Measurements from ENCODE around the gene ASPHD2.
"Not testable (repeated sequence)": the region's sequence is repeated elsewhere in the genome, so short reads cannot be mapped to it uniquely, and the experiment has no call there.

The ASPHD2 gene, protein sequence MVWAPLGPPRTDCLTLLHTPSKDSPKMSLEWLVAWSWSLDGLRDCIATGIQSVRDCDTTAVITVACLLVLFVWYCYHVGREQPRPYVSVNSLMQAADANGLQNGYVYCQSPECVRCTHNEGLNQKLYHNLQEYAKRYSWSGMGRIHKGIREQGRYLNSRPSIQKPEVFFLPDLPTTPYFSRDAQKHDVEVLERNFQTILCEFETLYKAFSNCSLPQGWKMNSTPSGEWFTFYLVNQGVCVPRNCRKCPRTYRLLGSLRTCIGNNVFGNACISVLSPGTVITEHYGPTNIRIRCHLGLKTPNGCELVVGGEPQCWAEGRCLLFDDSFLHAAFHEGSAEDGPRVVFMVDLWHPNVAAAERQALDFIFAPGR

DNA sequence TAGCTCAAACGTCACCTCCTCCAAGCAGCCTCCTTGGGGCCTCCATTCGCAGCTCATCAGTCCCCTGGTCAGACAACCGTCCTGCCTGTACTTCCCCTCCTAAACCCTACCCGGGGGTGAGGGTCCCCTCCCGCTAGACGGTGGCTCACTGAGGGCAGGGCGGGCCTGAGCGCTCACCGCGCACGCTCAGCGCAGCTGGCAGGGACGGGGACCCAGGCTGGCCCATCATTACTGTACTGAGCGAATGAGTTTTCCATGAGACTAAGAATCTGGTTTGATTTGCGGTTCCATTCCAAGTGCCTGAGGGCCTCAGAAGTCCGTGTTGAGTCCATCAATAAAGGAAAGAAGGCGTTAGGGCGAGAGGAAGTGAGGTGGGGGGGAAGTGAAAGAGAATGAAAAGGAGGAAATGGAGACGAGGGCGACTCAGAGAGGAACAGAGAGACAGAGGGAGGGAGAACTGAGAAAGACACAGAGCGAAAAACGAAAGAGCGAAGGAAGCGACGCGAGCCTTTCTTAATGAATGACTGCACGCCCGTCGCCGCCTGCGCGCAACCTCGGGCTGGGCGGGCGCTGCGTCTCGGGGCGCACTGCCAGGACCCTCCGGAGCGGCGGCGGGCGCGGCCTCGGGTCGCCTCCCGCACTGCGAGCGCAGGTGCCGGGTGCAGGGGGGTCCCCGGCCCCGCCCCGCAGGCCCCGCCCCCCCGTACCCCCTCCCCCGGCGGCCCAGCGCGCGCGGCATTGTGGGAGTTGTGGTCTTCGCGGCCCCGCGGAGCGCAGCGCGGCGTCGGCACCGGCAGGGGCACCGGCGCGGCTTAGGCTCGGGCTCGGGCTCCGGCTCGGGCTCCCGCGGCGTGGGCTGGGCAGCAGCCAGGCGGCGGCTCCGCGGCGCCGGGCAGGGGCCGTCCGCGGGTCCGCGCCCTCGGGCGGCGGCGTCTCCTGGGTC lies at the start of gene ASPHD2:
Gene ASPHD2, plus strand, starts transcription at position 746 of the 943 bp plus-strand sequence. CDS start 4,356 bp downstream, outside the sequence.
- peak; percentile 79 for DNase-seq (ENCODE audit: low spot score)

DNA sequence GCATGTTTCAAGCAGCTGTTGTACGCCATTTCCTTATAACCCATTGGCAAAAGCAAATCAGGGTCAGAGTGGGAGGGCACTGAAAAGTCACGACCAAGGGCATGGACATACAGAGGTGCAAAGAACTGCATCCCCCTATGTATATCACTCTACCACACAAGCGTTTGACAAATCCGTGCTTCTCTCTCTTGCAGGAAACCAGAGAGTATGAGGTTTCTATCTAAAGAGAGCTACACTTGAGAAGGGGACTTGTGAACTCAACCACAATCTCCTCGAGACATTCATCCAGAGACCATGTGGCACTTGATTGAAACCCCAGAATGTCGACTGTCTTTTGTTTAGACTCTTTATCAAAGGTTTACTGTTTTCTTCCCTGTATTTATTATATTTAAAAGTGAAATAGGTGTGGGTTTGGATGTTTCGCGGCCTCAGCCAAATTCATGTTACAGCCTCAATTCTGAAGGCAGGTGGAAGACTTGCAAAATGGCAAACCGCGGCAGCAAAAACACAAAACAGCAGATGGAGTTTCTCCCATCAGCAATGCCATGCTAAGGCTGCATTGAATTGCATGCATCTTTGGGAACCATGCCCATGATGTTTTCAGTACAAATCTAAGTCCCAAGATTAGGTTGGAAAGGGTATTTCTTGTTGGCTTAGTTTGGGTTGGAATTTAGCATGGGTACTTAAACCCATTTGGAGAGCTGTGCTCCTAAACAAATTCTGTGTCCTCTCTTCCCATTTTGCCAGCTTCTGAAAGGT lies 48.8 kb upstream of the ASPHD2 start:
- no peak for DNase-seq (ENCODE audit: low spot score)

DNA sequence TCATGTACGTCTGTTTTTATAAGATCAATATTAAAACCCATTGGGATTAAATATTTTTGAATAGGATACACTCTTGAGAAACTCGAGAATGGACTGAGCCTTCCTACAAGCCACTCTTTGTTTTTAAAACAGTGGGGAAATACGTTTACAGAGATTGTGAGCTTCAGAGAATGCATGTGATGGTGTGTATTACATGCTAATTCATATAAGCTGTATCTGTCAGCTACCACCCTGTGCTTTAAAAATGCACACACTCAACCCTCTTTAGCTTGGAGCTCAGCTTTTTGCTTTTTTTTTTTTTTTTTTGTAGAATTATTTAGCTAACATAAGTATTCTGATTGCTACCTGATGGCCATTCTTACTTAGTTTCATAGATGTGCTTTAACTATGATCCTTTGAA lies 46.3 kb upstream of the ASPHD2 start:
- no peak for DNase-seq (ENCODE audit: low spot score)

DNA sequence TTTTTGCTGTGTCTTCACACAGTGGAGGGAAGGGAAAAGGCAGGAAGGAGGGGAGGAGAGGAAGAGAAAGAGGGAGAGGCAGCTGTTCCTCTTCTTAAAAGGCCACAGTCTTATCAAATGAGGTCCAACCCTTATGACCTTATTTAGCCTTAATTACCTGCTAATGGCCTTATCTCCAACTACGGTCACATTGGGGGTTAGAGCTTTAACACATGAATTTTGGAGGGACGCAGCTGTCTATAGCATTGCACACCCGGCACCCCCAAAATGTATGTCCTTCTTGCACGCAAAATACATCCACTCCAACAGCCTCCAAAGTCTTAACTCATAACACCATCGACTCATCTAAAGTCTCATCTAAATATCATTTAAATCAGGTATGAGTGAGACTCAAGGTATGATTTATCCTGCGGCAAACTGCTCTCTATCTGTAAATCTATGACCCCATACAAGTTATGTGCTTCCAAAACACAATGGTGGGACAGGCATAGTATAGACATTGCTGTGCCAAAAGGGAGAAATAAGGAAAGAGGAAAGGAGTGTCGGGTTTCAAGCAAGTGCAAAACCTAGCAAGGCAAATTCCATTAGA lies 45.0 kb upstream of the ASPHD2 start:
- DNase-seq (ENCODE audit: low spot score), result no peak

DNA sequence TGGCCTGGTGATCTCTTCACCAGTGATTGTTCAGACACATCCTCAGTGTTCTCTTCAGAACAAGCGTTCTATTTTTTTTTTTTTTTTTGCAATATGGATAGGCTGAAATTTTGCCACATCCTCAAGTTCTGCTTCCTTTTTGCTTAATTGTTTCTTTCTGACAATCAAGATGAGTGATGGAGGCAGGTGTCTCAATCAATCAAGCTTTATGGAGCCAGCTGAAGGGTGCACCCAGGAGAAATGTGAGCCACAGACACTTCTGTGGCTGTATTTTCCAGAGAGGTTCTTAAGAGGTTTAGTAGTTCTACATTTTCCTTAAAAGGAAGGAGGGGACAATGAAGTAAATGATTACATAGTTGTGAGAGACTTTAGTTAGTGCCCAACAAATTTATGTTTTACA lies 43.9 kb upstream of the ASPHD2 start:
- DNase-seq (ENCODE audit: low spot score), result no peak

DNA sequence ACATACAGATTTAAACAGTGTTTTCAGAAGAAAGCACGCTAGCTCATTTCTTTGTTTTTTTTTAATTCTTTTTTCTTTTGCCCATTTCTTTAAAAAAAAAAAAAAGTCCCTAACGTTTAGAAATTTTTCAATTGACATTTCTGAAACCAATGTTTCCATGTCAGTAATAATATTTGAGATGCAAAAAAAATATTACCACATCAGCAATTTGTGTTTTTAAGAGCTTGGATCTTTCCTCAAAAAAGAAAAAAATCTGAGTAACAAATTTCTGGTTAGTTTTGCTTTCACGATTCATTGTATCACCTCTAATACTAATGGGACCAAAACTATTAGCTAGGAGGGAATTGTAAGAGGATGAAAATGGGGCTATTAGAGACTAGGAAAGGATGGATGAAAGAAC lies 39.9 kb upstream of the ASPHD2 start:
- no peak for DNase-seq (ENCODE audit: low spot score)

DNA sequence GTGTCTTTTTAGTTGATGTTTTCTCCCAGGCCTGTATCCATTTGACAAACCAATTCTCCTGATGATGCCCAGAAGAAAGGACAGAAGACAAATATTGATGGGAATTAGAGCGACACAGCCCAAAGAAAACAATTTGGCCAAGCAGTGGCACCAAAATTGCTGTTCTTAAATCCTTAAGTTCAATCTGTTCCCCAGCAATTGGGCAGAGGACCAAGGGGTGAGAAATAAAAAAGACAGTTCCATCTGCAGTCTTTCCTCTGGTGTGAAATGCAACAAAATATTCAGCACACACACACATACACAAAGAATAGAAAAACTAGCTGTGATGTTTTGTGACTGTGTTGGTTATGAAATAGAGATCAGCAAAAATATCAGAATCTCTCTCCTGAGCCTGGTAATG lies 38.0 kb upstream of the ASPHD2 start:
- DNase-seq (ENCODE audit: low spot score), result no peak

DNA sequence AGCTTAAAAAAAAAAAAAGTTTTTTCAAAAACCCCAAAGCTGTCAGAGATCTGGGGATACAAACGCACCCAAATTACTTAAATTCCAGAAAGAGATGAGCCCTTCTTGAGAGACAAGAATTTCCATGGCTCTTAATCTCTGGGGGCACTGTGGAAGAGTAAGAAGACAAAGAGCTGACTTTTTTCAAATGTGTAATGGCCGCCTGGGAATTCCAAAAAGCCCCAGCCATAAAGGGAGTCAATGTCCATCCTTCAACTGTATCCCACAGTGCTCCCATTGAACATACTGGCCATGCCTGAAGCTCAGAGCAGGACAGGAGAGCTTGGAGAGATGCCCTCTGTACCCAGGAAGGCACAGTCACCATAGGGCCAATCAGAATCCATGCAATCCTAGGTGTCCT lies 37.4 kb upstream of the ASPHD2 start:
- DNase-seq (ENCODE audit: low spot score), result no peak

DNA sequence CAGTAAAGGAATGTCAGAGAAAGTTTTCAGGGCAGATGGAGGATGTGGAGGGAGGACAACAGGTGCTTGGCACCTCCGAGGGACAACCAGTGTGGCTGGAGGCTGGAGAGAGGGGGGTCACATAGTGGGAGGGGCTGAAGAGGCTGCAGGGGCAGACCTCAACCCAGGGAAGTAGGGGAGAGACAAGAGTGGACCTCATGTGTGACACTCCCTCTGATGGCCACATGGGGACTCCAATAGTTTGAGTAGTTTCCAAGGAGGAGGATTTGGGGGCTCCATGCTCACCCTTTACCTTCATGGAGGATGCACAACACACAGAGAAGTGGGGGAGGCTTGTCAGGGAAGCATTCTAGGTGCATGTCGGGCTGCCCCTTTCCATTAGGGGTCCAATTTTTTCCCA lies 35.1 kb upstream of the ASPHD2 start:
- DNase-seq (ENCODE audit: low spot score), result no peak

DNA sequence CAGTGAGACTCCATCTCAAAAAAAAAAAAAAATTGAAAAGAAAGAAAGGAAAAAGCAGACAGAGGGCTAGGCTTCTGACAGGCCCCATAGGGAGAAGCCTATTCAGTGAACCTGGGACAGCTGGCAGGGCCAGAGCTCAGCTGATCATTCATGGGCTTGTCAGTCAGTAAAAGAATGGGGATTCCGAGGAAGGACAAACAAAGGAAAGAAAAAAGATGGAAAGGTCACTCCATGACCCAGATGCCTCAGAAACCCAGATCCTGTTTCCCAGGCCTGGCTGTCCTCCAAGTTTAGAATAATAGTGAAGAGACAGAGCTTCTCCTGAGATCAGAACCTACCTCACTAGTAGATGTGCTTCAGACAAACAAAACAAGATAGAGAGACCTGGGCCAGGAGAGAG lies 34.3 kb upstream of the ASPHD2 start:
- no peak for DNase-seq (ENCODE audit: low spot score)

DNA sequence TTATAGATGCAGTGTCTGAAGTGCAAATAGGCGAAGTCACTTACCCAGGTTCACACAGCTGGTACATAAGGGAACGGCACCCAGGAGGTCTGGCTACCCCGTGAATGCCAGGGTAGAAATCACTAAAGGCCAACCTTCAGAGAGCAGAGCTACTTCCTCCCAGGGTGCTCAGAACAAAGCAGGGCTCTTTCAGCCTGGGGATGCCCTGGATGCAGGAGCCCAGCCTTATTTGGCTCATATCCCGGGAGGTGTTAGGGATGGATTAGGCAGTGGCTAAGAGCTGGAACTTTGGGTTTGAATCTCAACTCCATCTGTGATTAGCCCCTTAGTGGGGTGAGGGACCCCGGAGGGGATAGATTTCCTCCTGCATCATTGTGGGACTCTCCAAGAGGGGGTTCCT lies 33.1 kb upstream of the ASPHD2 start:
- DNase-seq (ENCODE audit: low spot score), result no peak

DNA sequence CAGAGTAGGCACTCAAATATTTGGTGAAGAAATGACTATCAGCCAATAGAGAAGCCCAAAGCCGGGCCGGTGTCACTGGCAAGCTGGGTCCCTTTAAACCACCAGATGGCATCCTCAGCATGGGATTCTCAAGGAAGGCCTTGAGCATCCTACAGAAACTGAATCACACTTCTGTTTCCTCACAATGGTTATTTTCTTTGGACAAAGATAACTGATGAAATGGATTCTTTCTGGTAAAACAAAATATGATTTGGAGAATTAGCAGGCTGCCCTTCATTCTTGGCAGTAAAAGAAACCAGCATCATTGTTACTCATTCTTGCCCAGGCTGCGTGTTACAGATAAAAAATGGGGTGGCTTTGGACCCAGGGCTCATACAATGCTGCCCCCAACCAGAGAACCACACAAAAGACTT lies 30.3 kb upstream of the ASPHD2 start:
- peak; percentile 56 for DNase-seq (ENCODE audit: low spot score)

DNA sequence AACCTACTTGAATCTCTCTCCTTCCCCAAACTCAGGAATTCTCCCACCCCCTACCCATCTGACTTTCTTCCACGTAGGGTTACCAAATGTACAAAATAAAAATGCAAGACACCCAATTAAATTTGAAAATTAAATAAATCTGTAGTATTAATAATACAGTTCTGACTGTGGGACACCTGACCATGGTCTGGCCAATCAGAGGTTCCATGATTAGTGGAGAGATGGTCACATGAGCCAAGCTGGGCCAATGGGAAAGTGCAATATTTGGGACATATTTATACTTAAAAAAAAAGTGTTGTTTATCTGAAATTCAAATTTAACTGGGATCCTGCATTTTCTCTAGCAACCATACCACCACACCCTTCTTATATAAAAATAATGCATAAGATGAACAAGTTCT lies 29.8 kb upstream of the ASPHD2 start:
- no peak for DNase-seq (ENCODE audit: low spot score)

DNA sequence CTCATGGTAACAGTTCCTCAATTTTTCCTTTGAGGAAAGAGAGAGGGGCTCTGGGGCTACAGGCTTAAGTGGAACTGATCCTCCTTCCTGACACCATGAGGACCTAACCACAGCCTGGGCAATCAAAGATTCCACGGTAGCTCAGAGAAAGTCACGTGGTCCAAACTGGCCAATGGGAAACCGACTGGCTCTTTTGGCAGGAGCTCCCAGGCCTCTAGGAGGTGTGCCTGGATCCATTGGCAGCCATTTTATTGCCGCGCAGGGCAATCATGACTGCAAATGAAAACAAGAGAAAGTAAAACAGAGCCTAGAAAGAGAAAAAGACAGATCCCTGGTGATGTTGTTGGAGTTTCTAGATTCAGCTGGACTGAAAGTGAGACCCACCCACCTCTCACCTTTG lies 27.3 kb upstream of the ASPHD2 start:
- DNase-seq (ENCODE audit: low spot score), result no peak

DNA sequence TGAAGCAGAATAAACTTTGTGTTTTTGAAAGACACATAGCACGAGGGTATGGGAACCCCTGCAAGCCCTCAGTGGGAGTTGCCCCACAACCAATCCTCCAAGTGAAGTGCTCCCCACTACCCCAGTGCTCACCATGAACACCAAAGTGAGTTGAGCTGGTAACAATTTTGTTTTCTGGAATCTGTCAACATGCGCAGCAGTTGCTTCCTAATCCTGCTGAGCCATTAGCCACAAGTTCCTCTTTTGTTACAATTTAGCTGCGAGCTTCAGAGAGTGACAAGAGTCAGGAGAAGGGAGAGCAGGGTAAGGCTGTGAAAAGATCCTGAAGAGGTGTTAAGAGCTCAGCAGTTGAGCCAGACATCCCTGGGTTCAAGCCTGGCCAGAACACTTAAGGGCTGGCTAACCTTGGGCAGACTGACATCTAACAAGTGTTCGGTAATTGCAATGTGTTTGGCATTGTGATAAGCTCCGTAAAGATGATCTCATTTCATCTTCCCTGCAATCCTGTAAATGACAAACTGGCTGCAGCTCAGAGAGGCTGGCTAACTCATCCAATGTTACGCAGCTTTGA lies 24.1 kb upstream of the ASPHD2 start:
- no peak for DNase-seq (ENCODE audit: low spot score)

DNA sequence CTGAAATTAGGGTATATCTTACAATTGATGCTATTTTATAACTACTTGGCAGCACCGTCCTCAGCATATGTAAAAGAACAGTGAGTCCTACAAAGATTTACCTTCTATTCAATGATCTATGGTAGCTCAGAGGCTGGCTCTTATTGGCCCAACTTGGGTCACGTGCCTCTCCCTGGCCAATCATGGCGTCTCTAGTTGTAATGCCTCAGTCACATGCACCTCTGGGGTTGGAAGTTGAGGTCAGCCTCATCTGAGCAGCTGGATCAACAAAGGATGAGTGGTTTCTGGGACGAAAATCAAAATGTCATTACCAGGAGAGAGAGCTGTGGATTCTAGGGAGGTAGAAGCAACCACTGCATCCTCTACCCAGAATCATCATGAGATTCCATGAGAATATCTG lies 22.9 kb upstream of the ASPHD2 start:
- DNase-seq (ENCODE audit: low spot score), result no peak

DNA sequence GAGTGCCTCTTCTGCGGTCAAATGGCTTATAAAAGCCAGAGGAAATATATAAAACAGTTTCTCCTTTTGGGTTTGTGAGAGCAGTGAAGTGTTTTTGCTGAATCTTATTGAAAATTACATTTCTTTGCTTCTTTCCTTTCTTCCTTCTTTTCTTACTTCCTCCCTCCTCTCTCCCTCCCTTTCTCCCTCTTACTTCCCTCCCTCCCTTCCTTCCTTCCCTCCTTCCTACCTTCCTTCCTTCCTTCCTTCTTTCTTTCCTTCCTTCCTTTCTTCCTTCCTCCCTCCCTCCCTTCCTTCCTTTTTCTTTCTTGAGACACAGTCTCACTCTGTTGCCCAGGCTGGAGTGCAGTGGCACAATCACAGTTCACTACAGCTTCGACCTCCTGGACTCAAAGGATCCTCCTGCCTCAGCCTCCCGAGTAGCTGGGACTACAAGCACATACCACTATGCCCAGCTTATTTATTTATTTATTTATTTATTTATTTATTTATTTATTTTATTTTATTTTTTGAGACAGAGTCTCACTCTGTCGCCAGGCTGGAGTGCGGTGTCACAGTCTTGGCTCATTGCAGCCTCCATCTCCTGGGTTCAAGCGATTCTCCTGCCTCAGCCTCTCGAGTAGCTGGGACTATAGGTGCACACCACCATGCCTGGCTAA lies 20.4 kb upstream of the ASPHD2 start:
- not testable (repeated sequence) for DNase-seq (ENCODE audit: low spot score)

DNA sequence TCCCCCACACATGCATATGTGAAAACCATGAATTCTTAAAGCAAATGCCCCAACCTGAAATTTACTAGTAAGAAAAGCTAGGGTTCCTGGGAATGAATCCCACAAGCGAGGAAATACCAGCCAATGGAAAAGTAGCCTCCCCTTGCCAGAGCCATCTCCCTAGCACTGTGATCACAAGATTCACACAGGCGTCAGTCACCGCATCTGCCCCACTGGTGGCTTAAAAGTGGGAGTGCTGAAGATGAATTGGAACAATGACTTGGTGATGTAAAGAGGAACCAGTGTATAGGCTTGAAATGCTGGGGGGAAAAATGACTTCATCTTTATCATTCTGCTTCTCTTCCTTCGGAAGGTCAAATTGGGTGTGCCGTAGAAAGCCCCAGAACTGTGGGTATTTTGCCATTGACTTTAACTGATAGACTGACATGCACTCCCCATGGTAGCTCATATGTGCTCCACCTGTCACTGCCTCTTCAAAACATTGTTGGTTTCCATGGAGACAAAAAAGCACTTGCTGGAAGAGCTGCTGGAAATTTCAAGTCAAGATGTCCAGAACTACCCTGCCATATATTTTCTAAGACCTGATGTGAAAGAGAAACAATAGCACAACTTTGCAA lies 19.2 kb upstream of the ASPHD2 start:
- DNase-seq (ENCODE audit: low spot score), result no peak

DNA sequence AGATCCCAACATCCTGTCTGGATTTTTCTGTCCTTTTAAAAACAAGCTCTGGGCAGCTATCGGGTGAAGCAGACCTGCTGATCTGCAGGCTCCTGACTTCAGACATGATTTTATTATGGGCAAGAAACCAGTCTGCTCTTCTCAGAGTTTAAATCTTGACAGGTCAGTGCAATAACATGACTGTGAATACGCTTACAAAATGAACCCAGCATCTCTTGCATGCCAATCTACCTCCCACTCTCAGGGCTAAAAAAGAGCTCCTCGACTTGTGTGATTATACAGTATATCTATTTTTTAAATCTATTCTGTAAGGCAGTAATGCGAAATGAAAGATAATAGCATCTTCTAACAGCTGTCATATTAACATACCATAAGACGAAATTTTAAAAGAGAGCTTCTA lies 18.7 kb upstream of the ASPHD2 start:
- no peak for DNase-seq (ENCODE audit: low spot score)

DNA sequence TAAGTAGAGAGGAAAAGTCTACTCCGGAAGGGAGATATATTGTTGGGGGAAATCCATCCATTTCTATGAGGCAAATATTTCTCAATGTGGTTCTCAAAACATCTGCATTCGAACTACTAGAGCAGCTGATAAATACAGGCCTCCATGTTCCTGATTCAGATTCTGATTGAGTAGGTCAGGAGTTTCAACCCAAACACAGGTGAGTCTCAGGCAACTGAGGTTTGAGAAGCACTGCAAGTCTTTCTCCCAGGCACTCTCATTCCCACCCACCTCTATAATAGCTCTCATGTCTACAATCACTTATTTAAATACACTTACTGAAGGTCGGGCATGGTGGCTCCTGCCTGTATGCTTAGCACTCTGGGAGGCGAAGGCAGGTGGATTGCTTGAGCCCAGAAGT lies 14.7 kb upstream of the ASPHD2 start:
- DNase-seq (ENCODE audit: low spot score), result no peak

DNA sequence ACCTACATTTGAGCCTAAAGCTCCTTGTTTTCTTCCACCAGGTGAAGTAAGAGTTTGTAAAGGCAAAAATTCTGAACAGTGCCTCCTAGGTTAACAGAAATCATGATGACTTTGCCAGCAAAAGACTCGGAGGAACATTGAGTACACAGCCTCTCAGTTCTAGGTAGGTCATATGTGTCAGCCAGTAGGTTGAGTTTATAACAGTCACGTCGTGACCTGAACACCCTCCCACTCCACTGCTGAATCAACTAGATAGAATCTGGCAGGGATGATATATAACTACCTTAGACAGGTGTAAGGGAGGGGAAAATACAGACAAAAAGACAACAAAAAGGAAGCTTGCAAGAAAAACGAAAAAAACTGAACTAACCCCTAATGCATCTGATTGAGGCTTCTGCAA lies 12.8 kb upstream of the ASPHD2 start:
- DNase-seq (ENCODE audit: low spot score), result no peak

Data from CD4-positive, alpha-beta T cell treated with Interleukin-15 for 4 hours (primary cell).